AG08395 (cell line): ENCODE data around the gene CDK6.

Experiments
- DNase-seq: peaks from one replicate; pipeline ENCODE4 v3.0.0; 2012; ENCODE audit warnings: mixed read lengths, low spot score

CDK6 gene

DNA sequence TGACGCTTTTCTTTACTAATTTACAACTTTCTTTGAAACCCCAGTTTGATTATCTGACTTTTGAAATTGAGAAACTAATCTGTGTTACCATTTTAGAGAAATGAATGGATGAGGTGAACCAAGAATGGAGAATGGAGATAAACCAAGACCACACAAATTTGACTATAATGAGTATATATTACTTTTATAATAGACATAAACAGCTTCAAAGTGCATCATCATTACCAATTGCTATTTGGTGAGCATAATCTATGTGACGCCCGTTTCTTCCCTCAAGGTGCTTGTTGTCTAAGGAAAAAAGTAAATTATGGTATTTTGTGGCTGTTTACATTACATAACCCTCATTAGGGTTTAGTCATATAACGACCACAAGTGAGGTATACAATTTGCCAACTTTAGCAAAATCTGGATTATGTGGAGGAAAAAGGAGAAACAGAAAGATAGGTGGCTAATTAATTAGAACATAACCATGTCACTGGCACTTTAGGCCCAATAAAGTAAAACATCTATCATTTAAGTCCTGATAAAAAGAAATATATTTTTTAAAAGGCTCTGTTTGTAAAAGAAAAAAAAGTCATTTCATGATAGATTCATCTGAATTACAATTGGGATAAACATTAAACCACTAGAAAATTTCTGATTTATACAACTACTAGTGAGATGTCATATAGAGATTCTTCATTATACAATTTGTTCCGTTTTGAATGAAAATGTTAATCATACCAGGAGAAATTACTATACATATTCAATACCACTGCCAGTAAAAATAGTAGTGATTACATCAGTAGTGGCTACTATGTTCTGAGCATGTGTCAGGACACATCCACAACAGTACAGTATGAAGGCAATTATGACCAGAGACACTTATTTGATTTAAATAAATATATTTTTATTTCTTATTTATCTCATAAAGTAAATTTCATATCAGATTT, 128.0 kb downstream of the CDK6 start:
- DNase-seq = no peak

DNA sequence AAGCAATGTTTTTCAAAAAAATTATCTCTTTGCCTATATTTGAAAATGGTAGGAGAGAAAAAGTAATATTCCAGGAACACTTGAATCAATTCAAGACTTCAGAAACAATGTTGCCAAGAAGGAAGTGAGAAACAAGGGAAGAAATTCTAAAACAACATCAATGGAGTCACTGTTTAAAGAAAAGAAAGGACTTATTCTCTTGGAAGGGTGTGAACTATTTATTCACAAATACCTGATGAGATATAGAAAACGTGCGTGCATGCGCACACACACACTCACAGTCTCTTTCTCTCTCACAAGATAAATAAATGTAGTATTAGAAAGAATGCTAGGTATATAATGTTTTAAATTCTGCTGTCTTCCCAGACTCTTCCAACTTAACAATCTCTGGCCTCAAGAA, 128.9 kb downstream of the CDK6 start:
- DNase-seq = no peak

DNA sequence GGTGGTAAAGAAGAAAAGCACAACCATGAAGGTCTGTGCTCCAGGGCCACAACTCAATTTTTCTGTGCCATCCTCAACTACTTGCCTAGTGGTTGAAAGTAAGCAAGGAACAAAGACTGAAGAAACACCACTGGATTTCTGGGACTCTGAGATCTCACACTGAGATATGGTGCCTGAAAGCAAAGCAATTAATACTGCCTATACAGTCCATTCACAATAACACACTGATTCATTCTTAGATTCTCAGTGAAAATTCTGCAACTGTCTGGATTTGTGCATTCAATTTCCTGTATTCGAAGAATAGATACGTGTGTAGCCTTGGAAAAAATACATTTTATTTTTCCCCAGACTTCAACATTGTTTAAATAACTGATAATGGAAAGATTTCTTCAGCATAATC, 129.8 kb downstream of the CDK6 start:
- DNase-seq = no peak

GRCh38 chr7:92705831-92706230, 130.5 kb downstream of the CDK6 start:
- DNase-seq = no peak

GRCh38 chr7:92704858-92705257, 131.5 kb downstream of the CDK6 start:
- DNase-seq = no peak

- no peak for DNase-seq
These were observed 133.8 kb downstream of the CDK6 start for GRCh38 chr7:92702535-92702934.

GRCh38 chr7:92699966-92700514, 136.3 kb downstream of the CDK6 start:
- no peak for DNase-seq

GRCh38 chr7:92699560-92699959, 136.8 kb downstream of the CDK6 start:
- DNase-seq = no peak

DNA sequence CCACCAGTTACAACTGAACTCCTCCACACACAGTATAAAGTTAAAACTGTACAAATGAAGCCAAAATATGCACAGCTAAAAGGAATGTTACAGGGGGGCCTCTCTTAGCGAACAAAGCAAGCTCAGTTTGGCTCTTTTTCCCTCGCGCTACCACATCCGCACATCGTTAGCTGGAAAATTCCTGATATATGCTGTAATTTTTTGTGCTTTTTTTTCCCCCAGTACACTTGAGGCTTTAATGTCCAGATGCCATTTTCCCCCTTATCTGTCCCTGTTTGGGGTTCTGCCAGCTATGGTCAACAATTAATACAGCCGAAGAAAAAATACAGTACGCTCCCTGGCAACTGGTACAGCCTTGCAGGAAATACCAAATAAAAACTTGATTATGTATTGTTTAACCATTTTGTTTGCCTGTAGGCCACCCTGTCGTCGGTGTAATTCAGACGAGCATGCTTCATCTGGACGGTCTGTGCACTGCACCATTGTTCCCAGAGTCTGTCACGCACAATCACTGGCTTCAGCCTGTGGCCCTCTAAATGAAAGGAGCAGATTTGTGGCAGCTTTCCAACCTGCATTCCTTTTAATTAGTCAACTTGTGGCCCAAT, 138.0 kb downstream of the CDK6 start:
- DNase-seq = peak; percentile 84

DNA sequence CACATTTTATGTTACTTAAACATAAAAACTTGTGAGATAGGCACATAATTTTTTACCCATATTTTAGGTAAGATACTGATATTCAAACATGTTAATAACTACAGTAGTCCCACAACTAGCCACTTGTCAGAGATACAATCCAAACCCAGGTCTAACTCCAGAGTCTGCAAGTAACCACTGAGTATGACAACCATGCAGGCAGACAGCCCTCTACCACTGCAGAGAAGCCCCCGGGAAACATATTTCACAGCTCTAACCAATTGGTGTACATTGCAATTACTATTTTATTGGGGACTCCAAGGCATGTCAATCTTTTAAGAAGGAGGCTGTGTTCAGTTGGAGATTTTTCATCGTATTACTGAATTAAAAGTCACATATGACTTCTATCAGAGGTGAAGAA, 139.0 kb downstream of the CDK6 start:
- no peak for DNase-seq

- no peak for DNase-seq
These were observed 139.4 kb downstream of the CDK6 start for GRCh38 chr7:92697012-92697411.

DNA sequence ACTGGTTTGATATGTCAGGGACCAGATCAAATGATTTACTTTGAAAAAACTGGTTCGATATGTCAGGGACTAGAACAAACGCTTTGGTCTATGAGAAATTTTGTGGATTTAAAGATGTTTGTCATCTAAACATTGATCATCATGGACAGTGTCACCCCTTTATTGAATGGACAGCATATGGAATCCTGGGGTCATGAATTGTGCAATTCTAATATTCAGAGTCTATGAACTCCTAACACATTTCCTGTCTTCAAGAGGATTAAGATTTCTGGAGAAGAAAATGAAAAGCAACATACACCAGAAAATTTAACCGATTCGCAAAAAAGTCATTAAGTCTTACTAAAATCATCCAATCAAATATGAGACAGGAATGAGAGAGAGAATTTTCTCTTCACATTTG, 139.8 kb downstream of the CDK6 start:
- no peak for DNase-seq

GRCh38 chr7:92695308-92696261, 140.8 kb downstream of the CDK6 start:
- DNase-seq = peak; percentile 70

DNA sequence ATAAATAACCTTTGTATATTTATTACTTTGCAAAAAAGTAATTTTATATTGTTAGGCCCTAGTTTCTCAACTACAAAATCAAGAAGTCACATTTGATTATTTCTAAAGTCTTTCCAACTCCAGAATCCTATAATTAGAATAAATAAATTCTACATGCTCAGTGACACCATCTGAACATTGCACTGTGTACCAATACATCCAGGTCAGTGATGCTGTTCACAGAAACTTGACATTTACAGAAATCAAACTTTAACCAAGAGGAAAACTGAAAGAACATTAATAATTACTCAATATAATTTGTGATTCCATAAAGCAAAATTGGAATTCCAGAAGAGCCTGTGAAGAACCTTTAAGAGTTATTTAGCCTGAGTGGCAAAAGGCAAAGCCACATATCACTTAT, 142.2 kb downstream of the CDK6 start:
- no peak for DNase-seq

- no peak for DNase-seq
These were observed 142.9 kb downstream of the CDK6 start for GRCh38 chr7:92693519-92693918.

GRCh38 chr7:92691578-92691977, 144.8 kb downstream of the CDK6 start:
- DNase-seq = peak; percentile 39

DNA sequence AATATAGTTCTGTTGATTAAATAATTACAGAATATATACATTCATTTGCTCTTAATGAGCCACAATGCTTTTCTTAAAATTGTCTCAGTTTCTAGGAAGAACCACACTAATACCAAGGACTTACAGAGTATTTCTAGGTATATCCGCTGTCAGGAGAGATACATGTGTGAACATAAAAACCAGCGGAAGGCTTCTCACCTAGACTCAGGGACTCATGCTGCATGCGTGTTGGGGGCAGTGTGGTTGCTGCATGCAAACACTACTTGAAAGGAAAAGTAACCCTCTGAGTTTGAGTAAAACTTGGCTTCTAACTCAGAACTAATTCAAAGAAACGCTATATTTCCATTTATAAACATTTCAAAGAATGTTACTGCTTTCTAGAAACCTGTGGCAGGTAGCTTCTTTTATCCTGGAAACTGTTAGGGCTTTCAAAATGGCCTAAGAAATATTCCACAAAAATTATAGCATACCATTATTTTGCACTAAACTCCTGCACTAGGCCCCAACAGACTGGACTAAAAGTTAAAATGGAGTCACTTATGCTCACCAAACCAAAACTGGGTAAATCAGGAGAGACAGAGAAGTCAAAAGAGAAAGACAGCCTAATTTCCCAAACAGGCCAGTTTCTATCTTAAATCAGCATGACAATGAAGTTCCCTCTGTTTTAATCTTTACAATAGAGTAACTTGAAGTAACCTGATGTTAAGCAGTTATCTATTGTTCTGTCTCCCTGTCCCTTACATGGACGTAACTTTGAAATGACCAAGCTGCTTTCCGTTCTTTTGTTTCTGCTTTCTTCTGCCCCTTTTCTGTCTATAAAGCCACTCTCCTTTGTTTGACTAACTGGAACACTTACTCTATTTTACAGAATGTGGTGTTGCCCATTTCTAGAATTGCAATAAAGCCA, 151.0 kb downstream of the CDK6 start:
- DNase-seq = no peak

DNA sequence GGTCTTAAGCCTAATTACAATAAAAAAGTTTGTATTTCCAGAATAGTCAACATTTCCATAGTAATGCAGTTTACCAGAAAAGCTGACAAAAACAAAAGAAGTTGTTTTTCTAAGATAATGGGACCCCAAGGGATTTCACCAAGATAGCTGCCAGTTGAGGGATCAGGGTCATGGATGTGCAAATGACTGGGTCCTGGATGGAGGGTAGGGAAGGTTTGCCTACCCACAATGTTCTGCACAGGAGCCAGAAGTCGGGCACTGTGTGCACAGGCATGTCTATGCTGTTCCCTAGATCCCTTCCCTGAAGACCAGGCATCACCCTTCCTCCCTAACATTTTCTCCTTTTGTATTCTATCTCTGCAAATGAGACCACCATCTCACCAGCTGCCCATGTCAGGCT, 152.1 kb downstream of the CDK6 start:
- DNase-seq = no peak

DNA sequence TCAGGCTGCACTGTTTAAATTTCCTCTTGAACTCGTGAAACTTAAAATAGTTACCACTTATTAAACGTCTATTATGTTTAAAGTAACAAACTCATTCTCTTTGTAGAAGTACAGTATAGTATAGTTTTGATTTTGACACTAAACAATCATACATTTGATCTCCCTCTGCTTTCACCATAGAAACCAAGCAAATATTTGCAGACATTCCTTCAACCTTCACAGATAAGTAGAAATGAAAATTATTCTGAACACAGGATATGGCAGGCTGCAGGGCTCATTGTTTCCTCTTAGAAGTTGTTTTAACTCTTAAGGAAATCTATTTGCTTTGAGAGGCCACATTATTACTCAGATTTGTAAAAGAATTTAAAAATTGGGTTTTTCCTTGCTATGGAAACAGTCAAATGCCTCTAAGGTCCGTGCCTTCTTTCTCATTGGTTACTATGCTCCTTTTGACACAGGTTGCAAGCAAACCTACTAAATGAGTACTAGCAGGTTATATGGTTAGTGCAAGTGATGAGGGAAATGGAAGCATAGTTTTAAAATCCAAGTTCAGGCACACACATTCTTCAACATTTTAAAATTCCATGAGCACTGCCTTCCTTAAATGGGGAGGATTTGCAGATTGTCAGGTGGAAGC, 153.4 kb downstream of the CDK6 start:
- no peak for DNase-seq

GRCh38 chr7:92682330-92682729, 154.0 kb downstream of the CDK6 start:
- DNase-seq = no peak

DNA sequence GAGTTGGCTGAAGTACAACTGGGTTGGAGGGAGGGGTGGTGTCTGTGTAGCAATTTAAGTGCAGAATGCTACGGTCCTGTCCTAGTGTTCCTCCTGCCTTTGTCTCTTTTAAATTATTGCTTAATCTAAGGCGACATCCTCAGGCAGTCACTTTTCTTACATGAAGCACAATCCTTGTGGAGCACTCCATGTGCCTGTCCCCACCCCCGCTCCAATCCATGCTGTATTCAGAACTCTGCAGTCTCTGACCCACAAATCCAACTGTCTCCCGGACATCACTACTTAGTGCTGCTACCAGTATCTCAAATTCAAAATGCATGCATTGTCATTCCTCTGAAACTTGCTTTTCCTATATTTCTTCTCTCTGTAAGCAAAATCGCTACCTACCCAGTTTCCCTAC, 154.7 kb downstream of the CDK6 start:
- DNase-seq = no peak
